Body of pancreas (tissue), 4 donors: ENCODE data around the gene EYS. TPM values are rescaled to one million over a fixed set of nuclear protein-coding genes. Genes with fewer than 3 reads are reported as not detected.
"Not testable (repeated sequence)": the region's sequence is repeated elsewhere in the genome, so short reads cannot be mapped to it uniquely, and the experiment has no call there.

Experiments
- ATAC-seq: fragments of 150-250 bp; one replicate; pipeline ENCODE4 v1.9.1; 2016
- DNase-seq, 4 donors: peaks; one replicate each; pipeline ENCODE4 v3.0.0-alpha.2; 2019
- H3K27ac ChIP-seq, 4 donors: fragments of 200-600 bp; sonication (generic); 1 replicate in 3 of 4; 2 replicates in 1 of 4; pipeline versions ENCODE4 v1.5.1 to v1.6.1; 2016 to 2019; ENCODE audit warnings: mild to moderate bottlenecking in 1 of 4, mixed read lengths in 1 of 4, moderate library complexity in 1 of 4
- H3K27me3 ChIP-seq, 2 donors: fragments of 200-600 bp; sonication (generic); one replicate each; pipeline ENCODE4 v1.6.0; 2016; ENCODE audit warnings: mild to moderate bottlenecking in 1 of 2
- H3K36me3 ChIP-seq, 2 donors: fragments of 200-600 bp; sonication (generic); replicated peaks in 1 of 2; 2 replicates each; pipeline ENCODE4 v1.5.1; 2016; ENCODE audit warnings: low read depth in 2 of 2; ENCODE audit not compliant: insufficient read depth in 1 of 2
- H3K4me1 ChIP-seq: fragments of 200-600 bp; sonication (generic); one replicate; pipeline ENCODE4 v1.6.0; 2016
- H3K4me3 ChIP-seq, 2 donors: fragments of 200-600 bp; sonication (generic); 1 replicate in 1 of 2; 2 replicates in 1 of 2; pipeline ENCODE4 v1.5.1; 2016 to 2019
- H3K9me3 ChIP-seq, 3 donors: fragments of 200-600 bp; sonication (generic); 1 replicate in 2 of 3; 2 replicates in 1 of 3; pipeline ENCODE4 v1.5.1; 2016
- CTCF ChIP-seq, 7 experiments: fragments of 450-650 bp in 4 of 7; fragments of 200-600 bp in 3 of 7; sonication (generic) in 3 of 7; IDR thresholded peaks; one replicate each; pipeline ENCODE4 v1.5.1; 2016 to 2019; ENCODE audit warnings: antibody characterized with exemption in 7 of 7
- POLR2A ChIP-seq, 3 donors: fragments of 450-650 bp; IDR thresholded peaks; one replicate each; pipeline ENCODE4 v1.6.1; 2016; ENCODE audit warnings: antibody characterized with exemption in 3 of 3, mild to moderate bottlenecking in 2 of 3
- WGBS, 2 donors: methylation state at CpG; one replicate each; pipeline ENCODE4 v1.1.5; 2017; 5-methylcytosine and 5-hydroxymethylcytosine counted together
- intact Hi-C: fragments of 100-400 bp; cut with DNase I; formaldehyde crosslinking; loops from one replicate; pipeline ENCODE4 v1.15.1; 2023
- total RNA-seq, 2 donors: library from RNA; depleted of rRNA; stranded (reverse); fragments of >200 nt; gene quantifications; one replicate each; pipeline ENCODE4 v1.1.0, GENCODE V29; 2016

Gene EYS
- total RNA-seq, 2 donors from 2014 or later = 0.26 TPM; not detected in 1

GRCh38 chr6:63975699-63976098 is 1731.3 kb downstream of the EYS start:
- no peak overlapping the region for H3K27ac ChIP-seq
- H3K9me3 ChIP-seq = no peaks in the 10 kb centered on the region
- no peak for DNase-seq
- ATAC-seq = no peak
- H3K4me1 ChIP-seq = no peaks in the 10 kb centered on the region
- WGBS, 2 donors = 0 to 58% methylated on average over 1 of the region's 1 CpG
- intact Hi-C loops = no loop called here
- H3K36me3 ChIP-seq = no peaks in the 10 kb centered on the region
- no peaks in the 10 kb centered on the region for H3K27me3 ChIP-seq
- TF ChIP-seq CTCF (IDR thresholded peaks at IDR 0.05) (no peak), POLR2A (IDR thresholded peaks at IDR 0.05) (no peak)
- H3K4me3 ChIP-seq = no peak overlapping the region

- Histone ChIP-seq H3K4me1 (no peaks in the 10 kb centered on the region), H3K4me3 (no peak overlapping the region), H3K9me3 (no peaks in the 10 kb centered on the region), H3K27ac (no peak overlapping the region), H3K36me3 (no peaks in the 10 kb centered on the region), H3K27me3 (no peaks in the 10 kb centered on the region)
- ATAC-seq = no peak
- DNase-seq = no peak
- 48 to 65% methylated on average over 2 of the region's 2 CpGs for WGBS, 2 donors
- TF ChIP-seq CTCF (IDR thresholded peaks at IDR 0.05) (no peak), POLR2A (IDR thresholded peaks at IDR 0.05) (no peak)
- intact Hi-C loops = no loop called here
These were observed 1738.4 kb downstream of the EYS start for GRCh38 chr6:63968650-63969049.

- TF ChIP-seq CTCF (IDR thresholded peaks at IDR 0.05) (no peak), POLR2A (IDR thresholded peaks at IDR 0.05) (no peak)
- intact Hi-C loops = no loop called here
- no peak overlapping the region for H3K27ac ChIP-seq
These were observed 1742.7 kb downstream of the EYS start for GRCh38 chr6:63964366-63964765.

DNA sequence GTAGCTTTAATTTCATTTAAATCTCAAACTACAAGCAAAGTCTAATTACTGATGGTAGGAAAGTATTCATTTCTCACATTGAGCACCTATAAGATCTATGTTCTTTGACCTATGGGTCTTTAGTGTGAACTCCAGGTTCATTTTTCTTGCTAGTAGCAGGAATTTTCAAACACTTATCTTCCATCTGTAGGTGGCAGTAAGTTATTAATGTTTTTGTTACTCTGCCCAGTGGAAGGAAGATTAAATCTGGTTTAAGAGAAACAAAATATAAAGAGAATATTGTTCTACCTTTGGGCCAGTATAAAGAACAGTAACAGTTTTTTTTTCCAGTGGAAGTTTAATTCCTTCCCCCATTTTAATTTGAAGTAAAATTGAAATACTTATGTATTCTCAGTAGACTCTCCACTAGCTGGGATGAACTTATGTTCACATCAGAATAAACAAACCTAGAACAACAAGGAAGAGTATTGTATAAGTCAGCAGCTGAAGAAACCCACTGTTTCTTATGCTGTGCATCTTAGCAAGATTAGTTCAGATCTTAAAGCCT is 1743.2 kb downstream of the EYS start:
- no peaks in the 10 kb centered on the region for H3K27me3 ChIP-seq
- H3K27ac ChIP-seq = no peak overlapping the region
- H3K4me3 ChIP-seq = no peak overlapping the region
- DNase-seq (no peak), ATAC-seq (no peak)
- H3K4me1 ChIP-seq = no peaks in the 10 kb centered on the region
- intact Hi-C loops = no loop called here
- H3K9me3 ChIP-seq = no peaks in the 10 kb centered on the region
- TF ChIP-seq POLR2A (IDR thresholded peaks at IDR 0.05) (no peak), CTCF (IDR thresholded peaks at IDR 0.05) (no peak)
- H3K36me3 ChIP-seq = no peaks in the 10 kb centered on the region

More at GRCh38 chr6:63964366-63964765, 1742.7 kb downstream of the EYS start:
- H3K36me3 ChIP-seq = no peaks in the 10 kb centered on the region
- H3K4me1 ChIP-seq = no peaks in the 10 kb centered on the region
- no peak for ATAC-seq
- H3K4me3 ChIP-seq = no peak overlapping the region
- DNase-seq = no peak
- no peaks in the 10 kb centered on the region for H3K27me3 ChIP-seq
- H3K9me3 ChIP-seq = no peaks in the 10 kb centered on the region

- DNase-seq, H3K4me3 ChIP-seq, H3K27ac ChIP-seq, H3K9me3 ChIP-seq, ATAC-seq, H3K36me3 ChIP-seq, H3K4me1 ChIP-seq, intact Hi-C loops, H3K27me3 ChIP-seq: not testable (repeated sequence)
- 56 to 76% methylated on average over 3 of the region's 3 CpGs for WGBS, 2 donors
These were observed 1753.5 kb downstream of the EYS start for GRCh38 chr6:63953336-63954021.
